HEK293 (cell line): ENCODE results near the gene PIAS2.

Source experiments
- CTCF ChIA-PET: fragments of 350-600 bp; formaldehyde crosslinking; extraction: SDS; loops from one replicate; lab custom pipeline; 2021; ENCODE audit warnings: antibody characterized with exemption; lab: Yijun Ruan, JAX
- POLR2A ChIA-PET: fragments of 300-600 bp; formaldehyde crosslinking; extraction: SDS; loops from one replicate; lab custom pipeline; 2020; ENCODE audit warnings: antibody characterized with exemption, inconsistent platforms; lab: Yijun Ruan, JAX
- H3K27ac ChIP-seq: fragments of 200-500 bp; sonication (Bioruptor generic); 2 replicates; pipeline ENCODE4 v1.5.1; 2014; ENCODE audit warnings: low read depth, low read length, control low read depth, inconsistent platforms; ENCODE audit errors: extremely low read depth
- H3K36me3 ChIP-seq, 2 experiments: fragments of 200-500 bp in 1 of 2; sonication (Bioruptor generic) in 1 of 2; 1 replicate in 1 of 2; 2 replicates in 1 of 2; pipeline ENCODE4 v1.5.1; 2014 to 2017; ENCODE audit warnings: inconsistent platforms in 2 of 2, low read length in 2 of 2; ENCODE audit not compliant: control insufficient read depth in 2 of 2, insufficient read depth in 1 of 2
- H3K4me1 ChIP-seq: fragments of 200-500 bp; sonication (Bioruptor generic); 2 replicates; pipeline ENCODE4 v1.5.1; 2014; ENCODE audit warnings: mild to moderate bottlenecking, low read length, inconsistent platforms; ENCODE audit not compliant: control insufficient read depth, insufficient read depth
- H3K4me3 ChIP-seq: 2 replicates; pipeline ENCODE4 v1.5.1; 2011; ENCODE audit warnings: low read depth, mild to moderate bottlenecking, control low read depth, low read length, moderate library complexity
- H3K9me3 ChIP-seq: fragments of 200-500 bp; sonication (Bioruptor generic); 2 replicates; pipeline ENCODE4 v1.5.1; 2014; ENCODE audit warnings: low read depth, low read length, inconsistent platforms; ENCODE audit not compliant: control insufficient read depth, insufficient read depth
- ELK4 ChIP-seq: IDR thresholded peaks from 2 replicates; pipeline ENCODE4 v1.6.1; 2011; ENCODE audit warnings: mild to moderate bottlenecking, low read depth, low read length, borderline replicate concordance
- MYNN ChIP-seq: fragments of 450-650 bp; formaldehyde crosslinking; IDR thresholded peaks from 2 replicates; pipeline ENCODE4 v1.5.1; 2016; ENCODE audit warnings: missing biosample characterization, missing genetic modification characterization, borderline replicate concordance
- TRIM28 ChIP-seq: IDR thresholded peaks from 2 replicates; pipeline ENCODE4 v1.6.1; 2011; ENCODE audit warnings: low read length, control low read depth, borderline replicate concordance
- ZBTB10 ChIP-seq: fragments of 450-650 bp; formaldehyde crosslinking; IDR thresholded peaks from 2 replicates; pipeline ENCODE4 v1.5.1; 2016; ENCODE audit warnings: missing biosample characterization, missing genetic modification characterization
- ZBTB17 ChIP-seq: fragments of 450-650 bp; formaldehyde crosslinking; IDR thresholded peaks from 2 replicates; pipeline ENCODE4 v1.5.1; 2016; ENCODE audit warnings: missing biosample characterization, missing genetic modification characterization
- ZBTB26 ChIP-seq: fragments of 450-650 bp; formaldehyde crosslinking; optimal IDR thresholded peaks from 2 replicates; pipeline ENCODE3; 2016; ENCODE audit warnings: missing biosample characterization, mild to moderate bottlenecking, missing genetic modification characterization
- ZEB2 ChIP-seq: fragments of 450-650 bp; formaldehyde crosslinking; IDR thresholded peaks from 2 replicates; pipeline ENCODE4 v1.5.1; 2016; ENCODE audit warnings: missing biosample characterization, missing genetic modification characterization
- ZNF18 ChIP-seq: fragments of 450-650 bp; formaldehyde crosslinking; IDR thresholded peaks from 2 replicates; pipeline ENCODE4 v1.5.1; 2016; ENCODE audit warnings: missing biosample characterization, missing genetic modification characterization
- ZNF19 ChIP-seq: fragments of 450-650 bp; formaldehyde crosslinking; IDR thresholded peaks from 2 replicates; pipeline ENCODE4; 2016; ENCODE audit warnings: missing biosample characterization, missing genetic modification characterization, low read depth
- ZNF423 ChIP-seq: fragments of 450-650 bp; formaldehyde crosslinking; IDR thresholded peaks from 2 replicates; pipeline ENCODE4 v1.5.1; 2016; ENCODE audit warnings: missing biosample characterization, missing genetic modification characterization
- ZNF580 ChIP-seq: fragments of 450-650 bp; formaldehyde crosslinking; IDR thresholded peaks from 2 replicates; pipeline ENCODE4 v1.5.1; 2016; ENCODE audit warnings: missing biosample characterization, missing genetic modification characterization
- ZNF645 ChIP-seq: fragments of 450-650 bp; formaldehyde crosslinking; IDR thresholded peaks from 2 replicates; pipeline ENCODE4; 2016; ENCODE audit warnings: missing biosample characterization, missing genetic modification characterization
- ZNF677 ChIP-seq: fragments of 450-650 bp; IDR thresholded peaks from 2 replicates; pipeline ENCODE4 v1.5.0; 2018; ENCODE audit warnings: missing biosample characterization, mild to moderate bottlenecking, missing genetic modification characterization, moderate library complexity
- ZNF692 ChIP-seq: fragments of 450-650 bp; formaldehyde crosslinking; IDR thresholded peaks from 2 replicates; pipeline ENCODE4 v1.5.1; 2016; ENCODE audit warnings: missing biosample characterization, missing genetic modification characterization
- ZNF768 ChIP-seq: fragments of 450-650 bp; formaldehyde crosslinking; IDR thresholded peaks from 2 replicates; pipeline ENCODE4 v1.5.1; 2018; ENCODE audit warnings: missing biosample characterization, mild to moderate bottlenecking, missing genetic modification characterization
- ZNF791 ChIP-seq: fragments of 450-650 bp; formaldehyde crosslinking; IDR thresholded peaks from 2 replicates; pipeline ENCODE4 v1.5.1; 2016; ENCODE audit warnings: missing biosample characterization, missing genetic modification characterization
- ZNF830 ChIP-seq: fragments of 450-650 bp; IDR thresholded peaks from 2 replicates; pipeline ENCODE4 v1.5.0; 2018; ENCODE audit warnings: missing biosample characterization, missing genetic modification characterization, low read depth, mild to moderate bottlenecking, moderate library complexity
- ZNF837 ChIP-seq: fragments of 450-650 bp; formaldehyde crosslinking; IDR thresholded peaks from 2 replicates; pipeline ENCODE4 v1.5.1; 2016; ENCODE audit warnings: missing biosample characterization, missing genetic modification characterization

The PIAS2 gene

DNA sequence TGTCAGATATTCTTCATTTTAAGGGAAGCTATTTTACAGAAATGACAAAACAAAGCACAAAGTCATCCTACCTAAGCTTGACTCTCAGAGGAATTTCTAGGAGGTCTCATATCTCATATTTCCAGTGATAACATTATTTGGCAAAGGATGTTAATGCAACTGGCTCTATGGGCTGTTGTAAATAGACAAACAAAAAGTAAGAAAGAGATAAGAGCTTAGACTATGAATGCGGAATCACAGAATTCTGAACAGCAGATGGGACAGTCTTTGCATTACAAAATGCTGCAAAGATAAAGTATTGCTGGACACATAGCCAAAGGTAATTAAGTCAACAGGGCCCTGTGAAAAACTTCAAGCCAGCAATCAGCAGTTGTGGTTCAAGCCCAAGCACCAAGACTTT lies 23.9 kb downstream of the PIAS2 start:
- Histone ChIP-seq H3K36me3 (peaks cover 17 to 24% of the 10 kb centered on the region in 2 experiments), H3K9me3 (no peaks in the 10 kb centered on the region; the same call in 1 of the 2 replicates), H3K4me1 (peaks cover 14% of the 10 kb centered on the region), H3K27ac (no peak overlapping the region), H3K4me3 (no peak overlapping the region)
- ChIA-PET CTCF (interaction anchor here (0.6 to 1.4 kb wide), 4 partner anchors 21 to 1974 kb away, joined by 3 to 5 read pairs (median 3); no protein-coding TSS in a partner anchor), POLR2A (interaction anchor here (0.9 kb wide), 1 partner anchor 24 kb away, joined by 5 read pairs; the partner anchor contains the start of genes KATNAL2 and PIAS2)
- TF ChIP-seq ZEB2 (tag by site-specific recombination) = no peak
- no peak for TF ChIP-seq ZNF580 (tag by site-specific recombination)
- TF ChIP-seq ZNF830 = no peak
- no peak for TF ChIP-seq ZNF645 (tag by site-specific recombination)
- TF ChIP-seq ZNF18 (tag by site-specific recombination) = no peak
- no peak for TF ChIP-seq ZNF837
- no peak for TF ChIP-seq ZNF791
- TF ChIP-seq ELK4 = no peak
- TF ChIP-seq ZNF768 = no peak
- TF ChIP-seq ZNF677 = no peak
- no peak for TF ChIP-seq ZBTB10
- no peak for TF ChIP-seq MYNN
- no peak for TF ChIP-seq ZNF692
- TF ChIP-seq ZNF19 (tag by site-specific recombination) = no peak

GRCh38 chr18:46892842-46893241 lies 24.5 kb downstream of the PIAS2 start:
- TF ChIP-seq ZBTB26 (no peak), ZBTB17 (tag by site-specific recombination) (no peak), ZNF423 (tag by site-specific recombination) (no peak), TRIM28 (no peak)
- H3K4me3 ChIP-seq = no peak overlapping the region
- ChIA-PET POLR2A (interaction anchor here (0.9 kb wide), 1 partner anchor 25 kb away, joined by 5 read pairs; the partner anchor contains the start of genes KATNAL2 and PIAS2), CTCF (interaction anchor here (0.6 to 1.4 kb wide), 3 partner anchors 20 to 1974 kb away, joined by 3 to 5 read pairs (median 3); no protein-coding TSS in a partner anchor)
- peaks cover 17 to 25% of the 10 kb centered on the region in 2 experiments for H3K36me3 ChIP-seq
- peaks cover 14% of the 10 kb centered on the region for H3K4me1 ChIP-seq
- H3K9me3 ChIP-seq = no peaks in the 10 kb centered on the region; the same call in 1 of the 2 replicates
- no peak overlapping the region for H3K27ac ChIP-seq
